ENCODE results near the gene MS4A7. TPM values are rescaled to one million over a fixed set of nuclear protein-coding genes. Genes with fewer than 3 reads are reported as not detected.

Gene MS4A7
- total and polyA plus RNA-seq, 2 of the 4 experiments (the other 2 are of a cell fraction), result not detected

DNA sequence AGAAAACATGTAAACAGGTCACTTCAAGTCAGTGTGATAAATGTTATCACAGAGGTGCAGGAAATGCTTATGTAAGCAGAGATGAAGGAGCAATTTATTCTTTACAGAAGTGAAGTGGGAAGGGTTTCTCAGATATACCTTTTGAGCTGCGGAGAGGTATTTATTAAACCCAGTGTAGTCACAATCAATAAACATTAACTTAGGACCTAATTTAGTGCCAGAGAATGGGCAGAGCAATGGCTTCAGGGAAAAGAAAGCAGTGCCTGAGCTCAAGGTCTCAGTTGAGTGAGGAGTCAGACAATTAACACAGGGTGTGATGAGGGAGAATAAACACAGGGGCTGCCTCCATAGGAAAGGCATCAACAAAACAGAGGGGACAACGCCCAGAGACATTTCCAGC is 52.9 kb downstream of the MS4A7 start:
- Histone ChIP-seq H3K9me1 (ENCODE audit: insufficient read depth, low read length) (no peaks in the 10 kb centered on the region), H3K27me3 (ENCODE audit: control insufficient read depth, insufficient read depth, low read length) (no peaks in the 10 kb centered on the region), H4K5ac (ENCODE audit: low read depth, low read length) (no peak overlapping the region), H4K91ac (ENCODE audit: insufficient read depth, low read depth, low read length) (no peak overlapping the region), H2AFZ (replicated peaks; ENCODE audit: low read length, poor library complexity) (no peak overlapping the region), H3K4me2 (ENCODE audit: low read depth, low read length) (no peak overlapping the region), H2AK5ac (ENCODE audit: low read depth, low read length) (no peak overlapping the region), H3K36me3 (ENCODE audit: control insufficient read depth, insufficient read depth, low read length) (no peaks in the 10 kb centered on the region), H2AK9ac (replicated peaks; ENCODE audit: low read depth, low read length, poor library complexity) (no peak overlapping the region), H3K23ac (ENCODE audit: low read depth, low read length) (no peak overlapping the region), H2BK20ac (ENCODE audit: low read depth, low read length) (no peak overlapping the region), H3K18ac (ENCODE audit: low read depth, low read length) (no peak overlapping the region), H3K79me1 (ENCODE audit: low read depth in 1 of 2, low read length in 2 of 2) (no peaks in the 10 kb centered on the region), H3K9me3 (ENCODE audit: control insufficient read depth, insufficient read depth, low read length) (peaks cover 6% of the 10 kb centered on the region), H3K4ac (ENCODE audit: low read depth, low read length) (no peak overlapping the region), H3K4me3 (ENCODE audit: insufficient read depth, low read depth, low read length) (no peak overlapping the region), H2BK5ac (ENCODE audit: low read depth, low read length, poor library complexity, severe bottlenecking) (no peak overlapping the region), H3K9ac (ENCODE audit: low read depth, low read length) (no peak overlapping the region), H3K56ac (ENCODE audit: extremely low read depth, insufficient read depth, low read length) (no peak overlapping the region), H2BK15ac (ENCODE audit: low read depth, low read length) (no peak overlapping the region), H3K14ac (replicated peaks; ENCODE audit: low read depth, low read length) (no peak overlapping the region), H4K8ac (ENCODE audit: low read depth in 2 of 2, low read length in 2 of 2) (no peak overlapping the region), H3K27ac (ENCODE audit: insufficient read depth, low read length) (no peak overlapping the region), H3K4me1 (ENCODE audit: control insufficient read depth, insufficient read depth, low read length) (no peaks in the 10 kb centered on the region), H2BK120ac (ENCODE audit: low read depth, low read length) (no peak overlapping the region), H4K20me1 (ENCODE audit: insufficient read depth, low read length) (no peaks in the 10 kb centered on the region)
- DNase-seq (no peak), ATAC-seq (ENCODE audit: low read depth) (no peak)
- intact Hi-C loops (cut with micrococcal nuclease) (no loop called here), in situ Hi-C loops (cut with MboI; ENCODE audit: low sequenced_read_pairs) (no loop called here), dilution Hi-C loops (cut with HindIII; ENCODE audit: low sequenced_read_pairs, unreplicated experiment) (no loop called here)
- no TSS peak for BruUV-seq (replicated peaks)
- ChIA-PET POLR2A (ENCODE audit: unreplicated experiment) (no interaction called here), CTCF (no interaction called here)
- WGBS, 2 experiments (ENCODE audit: extremely low coverage in 2 of 2, insufficient read length in 1 of 2), result 17% methylated on average over 1 of the region's 2 CpGs; no CpG with 5 or more reads in 1 of the 2 experiments
- TF ChIP-seq, protein P1, sequence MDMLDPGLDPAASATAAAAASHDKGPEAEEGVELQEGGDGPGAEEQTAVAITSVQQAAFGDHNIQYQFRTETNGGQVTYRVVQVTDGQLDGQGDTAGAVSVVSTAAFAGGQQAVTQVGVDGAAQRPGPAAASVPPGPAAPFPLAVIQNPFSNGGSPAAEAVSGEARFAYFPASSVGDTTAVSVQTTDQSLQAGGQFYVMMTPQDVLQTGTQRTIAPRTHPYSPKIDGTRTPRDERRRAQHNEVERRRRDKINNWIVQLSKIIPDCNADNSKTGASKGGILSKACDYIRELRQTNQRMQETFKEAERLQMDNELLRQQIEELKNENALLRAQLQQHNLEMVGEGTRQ (IDR thresholded peaks at IDR 0.05; ENCODE audit: low read depth, low read length), result no peak
- TF ChIP-seq MAFK (IDR thresholded peaks at IDR 0.05; ENCODE audit: low read depth, low read length) (no peak), BHLHE40 (IDR thresholded peaks at IDR 0.05; ENCODE audit: low read depth, low read length) (no peak), RFX5 (IDR thresholded peaks at IDR 0.05; ENCODE audit: low read depth, low read length) (no peak), RCOR1 (IDR thresholded peaks at IDR 0.05; ENCODE audit: insufficient replicate concordance, low read length) (no peak)
- TF ChIP-seq, protein P2, sequence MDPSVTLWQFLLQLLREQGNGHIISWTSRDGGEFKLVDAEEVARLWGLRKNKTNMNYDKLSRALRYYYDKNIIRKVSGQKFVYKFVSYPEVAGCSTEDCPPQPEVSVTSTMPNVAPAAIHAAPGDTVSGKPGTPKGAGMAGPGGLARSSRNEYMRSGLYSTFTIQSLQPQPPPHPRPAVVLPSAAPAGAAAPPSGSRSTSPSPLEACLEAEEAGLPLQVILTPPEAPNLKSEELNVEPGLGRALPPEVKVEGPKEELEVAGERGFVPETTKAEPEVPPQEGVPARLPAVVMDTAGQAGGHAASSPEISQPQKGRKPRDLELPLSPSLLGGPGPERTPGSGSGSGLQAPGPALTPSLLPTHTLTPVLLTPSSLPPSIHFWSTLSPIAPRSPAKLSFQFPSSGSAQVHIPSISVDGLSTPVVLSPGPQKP (IDR thresholded peaks at IDR 0.05; ENCODE audit: borderline replicate concordance, low read depth, low read length), result no peak
- TF ChIP-seq, protein P3, sequence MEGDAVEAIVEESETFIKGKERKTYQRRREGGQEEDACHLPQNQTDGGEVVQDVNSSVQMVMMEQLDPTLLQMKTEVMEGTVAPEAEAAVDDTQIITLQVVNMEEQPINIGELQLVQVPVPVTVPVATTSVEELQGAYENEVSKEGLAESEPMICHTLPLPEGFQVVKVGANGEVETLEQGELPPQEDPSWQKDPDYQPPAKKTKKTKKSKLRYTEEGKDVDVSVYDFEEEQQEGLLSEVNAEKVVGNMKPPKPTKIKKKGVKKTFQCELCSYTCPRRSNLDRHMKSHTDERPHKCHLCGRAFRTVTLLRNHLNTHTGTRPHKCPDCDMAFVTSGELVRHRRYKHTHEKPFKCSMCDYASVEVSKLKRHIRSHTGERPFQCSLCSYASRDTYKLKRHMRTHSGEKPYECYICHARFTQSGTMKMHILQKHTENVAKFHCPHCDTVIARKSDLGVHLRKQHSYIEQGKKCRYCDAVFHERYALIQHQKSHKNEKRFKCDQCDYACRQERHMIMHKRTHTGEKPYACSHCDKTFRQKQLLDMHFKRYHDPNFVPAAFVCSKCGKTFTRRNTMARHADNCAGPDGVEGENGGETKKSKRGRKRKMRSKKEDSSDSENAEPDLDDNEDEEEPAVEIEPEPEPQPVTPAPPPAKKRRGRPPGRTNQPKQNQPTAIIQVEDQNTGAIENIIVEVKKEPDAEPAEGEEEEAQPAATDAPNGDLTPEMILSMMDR (conservative IDR thresholded peaks at IDR 0.05; ENCODE audit: low read depth, low read length), result no peak
